Transverse colon (tissue), 3 donors: ENCODE results near the gene CBX6.

Source experiments
- POLR2A ChIP-seq: fragments of 450-650 bp; IDR thresholded peaks from one replicate; pipeline ENCODE4 v1.6.1; 2016; ENCODE audit warnings: antibody characterized with exemption, mild to moderate bottlenecking, moderate library complexity
- POLR2AphosphoS5 ChIP-seq, 3 donors: sonication (generic); formaldehyde crosslinking; IDR thresholded peaks; one replicate each; pipeline ENCODE4 v1.6.1; 2016; ENCODE audit warnings: antibody characterized with exemption in 3 of 3

DNA sequence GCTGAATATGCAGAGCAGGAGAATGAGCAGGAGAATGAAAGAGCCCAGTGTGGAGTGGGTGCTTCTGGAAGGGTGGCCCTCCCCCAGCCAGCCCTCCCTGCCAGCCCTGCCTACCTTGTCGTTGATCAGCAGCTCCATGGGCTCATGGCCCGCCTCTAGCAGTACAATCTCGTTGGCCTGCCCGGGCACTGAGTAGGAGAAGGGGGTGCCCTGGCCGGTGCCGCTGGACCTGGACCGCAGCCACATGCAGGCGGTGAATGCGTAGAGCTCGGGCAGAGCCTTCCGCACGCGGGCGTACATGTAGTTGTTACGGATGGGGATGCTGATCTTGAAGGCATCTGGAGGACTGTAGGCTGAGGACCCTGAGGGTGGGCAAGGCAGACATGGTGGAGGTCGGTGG lies 45.6 kb downstream of the CBX6 start:
- no peak for TF ChIP-seq POLR2A
- no peak for TF ChIP-seq POLR2AphosphoS5 (IDR thresholded peaks at IDR 0.05)
